Breast epithelium (tissue), 4 donors: Measurements from ENCODE around the gene TOR1A. TPM values are rescaled to one million over a fixed set of nuclear protein-coding genes. Genes with fewer than 3 reads are reported as not detected.

Source experiments
- DNase-seq, 2 donors: peaks; one replicate each; pipeline ENCODE4 v3.0.0-alpha.2; 2019; ENCODE audit warnings: low spot score in 2 of 2
- H3K27ac ChIP-seq, 2 donors: fragments of 200-600 bp; sonication (generic) in 1 of 2; one replicate each; pipeline ENCODE4 v1.5.1; 2016 to 2019; ENCODE audit warnings: mild to moderate bottlenecking in 1 of 2
- H3K27me3 ChIP-seq, 2 donors: fragments of 200-600 bp; sonication (generic) in 1 of 2; one replicate each; pipeline versions ENCODE4 v1.5.1 to v1.6.0; 2017 to 2019; ENCODE audit warnings: control low read depth in 1 of 2, mild to moderate bottlenecking in 1 of 2
- H3K36me3 ChIP-seq: fragments of 200-600 bp; one replicate; pipeline ENCODE4 v1.5.1; 2019
- H3K4me1 ChIP-seq, 2 donors: fragments of 200-600 bp; sonication (generic); one replicate each; pipeline ENCODE4 v1.5.1; 2016 to 2019; ENCODE audit warnings: control low read depth in 1 of 2
- H3K4me3 ChIP-seq, 3 donors: fragments of 200-600 bp; sonication (generic); 1 replicate in 2 of 3; 2 replicates in 1 of 3; pipeline ENCODE4 v1.5.1; 2016 to 2019; ENCODE audit warnings: mild to moderate bottlenecking in 3 of 3, moderate library complexity in 2 of 3
- H3K9me3 ChIP-seq, 2 donors: fragments of 200-600 bp; sonication (generic) in 1 of 2; one replicate each; pipeline ENCODE4 v1.5.1; 2016 to 2019; ENCODE audit warnings: control low read depth in 1 of 2
- POLR2A ChIP-seq: fragments of 450-650 bp; IDR thresholded peaks from one replicate; pipeline ENCODE4 v1.6.1; 2016; ENCODE audit warnings: antibody characterized with exemption, mild to moderate bottlenecking, moderate library complexity
- POLR2AphosphoS5 ChIP-seq, 3 donors: sonication (generic); formaldehyde crosslinking; IDR thresholded peaks; one replicate each; pipeline ENCODE4 v1.6.1; 2017; ENCODE audit warnings: antibody characterized with exemption in 3 of 3
- intact Hi-C: fragments of 100-400 bp; cut with DNase I; formaldehyde crosslinking; loops from one replicate; pipeline ENCODE4 v1.15.1; 2023; ENCODE audit warnings: low total_unique reads
- total RNA-seq, 3 donors: library from RNA; depleted of rRNA; stranded (reverse); fragments of >200 nt; gene quantifications; one replicate each; pipeline ENCODE4 v1.1.0, GENCODE V29; 2016
- TF ChIP-seq, protein P1 (sequence below), 3 donors: fragments of 450-650 bp; IDR thresholded peaks; one replicate each; pipeline ENCODE4 v1.5.1; 2016 to 2017; ENCODE audit warnings: antibody characterized with exemption in 3 of 3, mild to moderate bottlenecking in 3 of 3, moderate library complexity in 3 of 3

TOR1A gene
- total RNA-seq, 3 donors from 2014 or later = 54.4 to 60.7 (median 57.8) TPM

DNA sequence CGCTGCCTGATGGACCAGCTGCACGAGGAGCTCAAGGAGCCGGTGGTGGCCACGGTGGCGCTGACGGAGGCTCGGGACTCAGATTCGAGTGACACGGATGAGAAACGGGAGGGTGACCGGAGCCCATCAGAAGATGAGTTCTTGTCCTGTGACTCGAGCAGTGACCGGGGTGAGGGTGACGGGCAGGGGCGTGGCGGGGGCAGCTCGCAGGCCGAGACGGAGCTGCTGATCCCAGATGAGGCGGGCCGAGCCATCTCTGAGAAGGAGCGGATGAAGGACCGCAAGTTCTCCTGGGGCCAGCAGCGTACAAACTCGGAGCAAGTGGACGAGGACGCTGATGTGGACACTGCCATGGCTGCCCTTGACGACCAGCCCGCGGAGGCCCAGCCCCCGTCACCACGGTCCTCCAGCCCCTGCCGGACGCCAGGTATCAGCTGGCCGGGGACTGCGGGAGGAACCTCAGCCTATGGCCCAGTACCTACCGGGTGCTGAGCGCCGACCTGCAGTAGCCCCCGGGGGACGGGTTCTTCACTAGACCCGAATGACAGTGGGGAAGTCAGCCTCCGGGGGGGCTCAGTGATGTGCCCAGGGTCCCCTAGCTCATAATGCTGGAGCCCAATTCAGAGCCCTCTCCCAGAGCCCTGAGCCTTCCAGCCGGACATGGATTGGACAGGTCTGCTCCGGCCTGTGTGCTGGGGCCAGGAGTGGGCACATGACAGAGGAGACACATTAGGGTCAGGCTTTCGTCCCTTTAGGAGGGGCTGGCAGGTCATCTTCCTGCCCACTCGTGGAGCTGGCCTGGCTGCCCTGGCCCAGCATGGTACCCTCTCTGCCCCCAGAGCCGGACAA, 44.3 kb upstream of the TOR1A start:
- no peaks in the 10 kb centered on the region for H3K36me3 ChIP-seq
- H3K4me1 ChIP-seq = no peaks in the 10 kb centered on the region
- H3K27ac ChIP-seq = no peak overlapping the region
- DNase-seq = no peak
- no peak overlapping the region for H3K4me3 ChIP-seq
- TF ChIP-seq POLR2A (no peak), POLR2AphosphoS5 (IDR thresholded peaks at IDR 0.05) (no peak)
- TF ChIP-seq, protein P1, sequence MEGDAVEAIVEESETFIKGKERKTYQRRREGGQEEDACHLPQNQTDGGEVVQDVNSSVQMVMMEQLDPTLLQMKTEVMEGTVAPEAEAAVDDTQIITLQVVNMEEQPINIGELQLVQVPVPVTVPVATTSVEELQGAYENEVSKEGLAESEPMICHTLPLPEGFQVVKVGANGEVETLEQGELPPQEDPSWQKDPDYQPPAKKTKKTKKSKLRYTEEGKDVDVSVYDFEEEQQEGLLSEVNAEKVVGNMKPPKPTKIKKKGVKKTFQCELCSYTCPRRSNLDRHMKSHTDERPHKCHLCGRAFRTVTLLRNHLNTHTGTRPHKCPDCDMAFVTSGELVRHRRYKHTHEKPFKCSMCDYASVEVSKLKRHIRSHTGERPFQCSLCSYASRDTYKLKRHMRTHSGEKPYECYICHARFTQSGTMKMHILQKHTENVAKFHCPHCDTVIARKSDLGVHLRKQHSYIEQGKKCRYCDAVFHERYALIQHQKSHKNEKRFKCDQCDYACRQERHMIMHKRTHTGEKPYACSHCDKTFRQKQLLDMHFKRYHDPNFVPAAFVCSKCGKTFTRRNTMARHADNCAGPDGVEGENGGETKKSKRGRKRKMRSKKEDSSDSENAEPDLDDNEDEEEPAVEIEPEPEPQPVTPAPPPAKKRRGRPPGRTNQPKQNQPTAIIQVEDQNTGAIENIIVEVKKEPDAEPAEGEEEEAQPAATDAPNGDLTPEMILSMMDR (IDR thresholded peaks at IDR 0.05) = no peak
- intact Hi-C loops = no loop called here
- no peaks in the 10 kb centered on the region for H3K9me3 ChIP-seq
- no peaks in the 10 kb centered on the region for H3K27me3 ChIP-seq

DNA sequence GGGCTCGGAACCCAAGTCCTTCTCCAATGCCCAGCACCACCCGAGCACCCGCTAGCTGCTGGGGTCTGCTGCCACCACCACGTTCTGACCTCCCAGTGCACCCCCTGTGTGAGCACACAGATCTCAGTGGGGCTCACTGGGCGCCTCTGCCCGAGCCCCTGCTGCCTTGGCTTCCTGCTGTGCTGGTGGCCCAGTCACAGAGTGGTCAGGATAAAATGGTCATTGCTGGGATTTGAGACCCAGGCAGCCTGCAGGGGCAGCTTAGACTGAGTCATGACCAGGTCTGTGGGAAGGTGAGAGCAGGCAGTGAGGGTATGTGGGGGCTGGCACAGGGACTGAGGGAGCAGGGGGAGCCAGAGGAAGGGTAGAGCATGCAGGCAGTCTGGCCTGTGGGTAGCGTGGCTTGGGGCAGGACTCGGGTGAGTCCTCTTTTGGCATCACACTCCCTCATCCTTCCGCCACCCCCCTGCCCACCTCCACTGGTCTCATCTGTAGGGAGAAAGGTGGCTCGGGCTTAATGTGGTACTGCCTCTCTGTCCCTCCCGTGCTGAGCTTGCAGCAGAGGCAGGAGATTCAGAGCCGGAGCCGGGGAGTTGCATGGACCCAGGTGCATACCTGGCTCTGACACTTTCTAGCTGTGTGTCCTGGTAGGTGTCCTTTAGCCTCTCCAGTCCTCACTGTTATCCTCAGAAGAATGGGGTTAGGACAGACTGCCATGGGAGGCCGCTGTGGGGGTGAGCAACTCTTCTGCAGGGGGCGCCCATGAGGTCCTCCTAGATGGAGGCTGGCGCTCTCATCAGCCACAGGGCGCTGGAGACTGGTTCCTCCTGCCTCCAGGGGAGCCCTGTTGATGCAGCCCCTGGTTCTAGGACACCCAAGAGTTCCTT, 43.4 kb upstream of the TOR1A start:
- DNase-seq = no peak
- H3K27ac ChIP-seq = no peak overlapping the region
- no peaks in the 10 kb centered on the region for H3K9me3 ChIP-seq
- no peak overlapping the region for H3K4me3 ChIP-seq
- H3K36me3 ChIP-seq = no peaks in the 10 kb centered on the region
- H3K27me3 ChIP-seq = no peaks in the 10 kb centered on the region
- no peaks in the 10 kb centered on the region for H3K4me1 ChIP-seq
- intact Hi-C loops = no loop called here
- TF ChIP-seq, protein P1 (IDR thresholded peaks at IDR 0.05) = no peak
- TF ChIP-seq POLR2AphosphoS5 (IDR thresholded peaks at IDR 0.05) (no peak), POLR2A (no peak)

DNA sequence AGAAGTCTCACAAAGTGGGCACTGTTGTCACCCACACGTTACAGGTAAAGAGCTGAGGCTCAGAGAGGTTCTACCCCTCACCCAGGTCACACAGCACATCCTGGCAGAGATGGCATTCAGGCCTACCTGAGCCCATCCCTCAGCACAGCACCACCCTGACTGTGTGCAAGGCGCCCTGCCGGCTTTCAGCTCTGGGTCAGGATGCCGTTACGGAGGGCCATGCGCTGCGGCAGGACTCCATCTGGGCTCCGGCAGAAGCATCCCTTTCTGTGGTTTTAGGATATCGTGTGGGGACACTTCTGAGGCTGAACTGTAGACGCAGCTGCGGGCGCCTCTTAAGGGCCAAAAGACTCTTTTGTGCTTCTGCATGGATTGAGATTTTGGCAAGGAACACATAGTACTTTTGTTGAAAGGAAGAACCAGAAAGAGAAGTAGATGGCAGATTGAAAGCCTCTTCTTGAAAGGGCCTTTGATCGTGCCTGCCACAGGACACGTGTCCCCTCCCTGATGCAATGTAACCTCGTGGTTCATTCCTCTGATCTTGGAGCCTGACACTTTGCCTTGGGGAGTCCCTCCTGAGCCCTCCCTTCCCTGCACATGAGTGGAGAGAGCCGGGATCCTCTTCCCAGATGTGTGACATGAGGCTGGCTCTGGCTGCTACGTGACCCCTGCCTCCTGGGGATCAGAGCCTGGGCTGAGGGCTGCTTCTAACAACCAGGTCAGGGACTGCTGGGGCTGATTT, 42.6 kb upstream of the TOR1A start:
- H3K27ac ChIP-seq = no peak overlapping the region
- H3K9me3 ChIP-seq = no peaks in the 10 kb centered on the region
- no peak for DNase-seq
- intact Hi-C loops = no loop called here
- H3K36me3 ChIP-seq = no peaks in the 10 kb centered on the region
- H3K4me1 ChIP-seq = no peaks in the 10 kb centered on the region
- H3K4me3 ChIP-seq = no peak overlapping the region
- TF ChIP-seq POLR2A (no peak), POLR2AphosphoS5 (IDR thresholded peaks at IDR 0.05) (no peak)
- TF ChIP-seq, protein P1 (IDR thresholded peaks at IDR 0.05) = no peak
- H3K27me3 ChIP-seq = no peaks in the 10 kb centered on the region

DNA sequence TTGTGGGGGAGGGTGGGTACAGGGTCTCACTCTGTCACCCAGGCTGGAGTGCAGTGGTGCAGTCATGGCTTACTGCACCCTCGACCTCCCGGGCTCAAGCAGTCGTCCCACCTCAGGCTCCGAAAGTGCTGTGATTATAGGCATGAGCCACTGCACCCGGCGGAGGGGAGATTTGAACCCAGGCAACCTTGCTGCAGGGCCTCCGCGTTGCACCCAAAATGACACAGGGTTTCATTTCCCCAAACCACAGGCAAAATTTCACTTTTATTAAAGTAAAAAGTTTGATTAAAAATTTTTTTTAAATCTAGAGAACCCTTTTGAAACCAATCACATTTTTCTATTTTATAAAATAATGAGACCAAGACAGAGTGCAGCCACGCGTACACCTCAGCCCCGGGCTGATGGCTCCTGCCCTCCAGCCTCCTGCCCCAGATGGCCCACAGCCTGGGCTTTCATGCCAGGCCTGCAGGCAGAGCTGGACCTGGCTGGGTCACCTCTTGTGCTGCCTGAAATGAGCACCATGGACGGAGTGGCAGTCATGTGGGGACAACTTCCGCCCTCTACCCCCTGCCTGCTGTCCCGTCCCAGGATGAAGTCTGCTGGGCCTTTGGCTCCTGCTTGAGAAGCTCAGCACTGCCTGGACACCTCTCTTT, 41.9 kb upstream of the TOR1A start:
- no peak overlapping the region for H3K4me3 ChIP-seq
- TF ChIP-seq POLR2A (no peak), POLR2AphosphoS5 (IDR thresholded peaks at IDR 0.05) (no peak)
- TF ChIP-seq, protein P1 (IDR thresholded peaks at IDR 0.05) = no peak
- intact Hi-C loops = no loop called here

More for the DNA sequence above, 41.9 kb upstream of the TOR1A start:
- Histone ChIP-seq H3K27ac (no peak overlapping the region), H3K36me3 (no peaks in the 10 kb centered on the region), H3K27me3 (no peaks in the 10 kb centered on the region), H3K9me3 (no peaks in the 10 kb centered on the region), H3K4me1 (no peaks in the 10 kb centered on the region)
- DNase-seq = no peak
